B cell (primary cell): ENCODE results near the gene BAG3. TPM values are rescaled to one million over a fixed set of nuclear protein-coding genes. Genes with fewer than 3 reads are reported as not detected.

Experiments
- ATAC-seq: fragments of 200-7000 bp; cut with Tn5 transposase; one replicate; pipeline ENCODE4 v1.10.0; 2021; ENCODE audit warnings: low read depth, mild to moderate bottlenecking, moderate number of reproducible peaks, moderate library complexity
- CTCF ChIA-PET: fragments of 350-600 bp; sonication (Branson Sonifier 250); formaldehyde crosslinking; loops from one replicate; lab custom pipeline; 2021; ENCODE audit warnings: antibody characterized with exemption, inconsistent platforms; lab: Charles Lee
- POLR2A ChIA-PET: fragments of 350-600 bp; sonication (Branson Sonifier 250); formaldehyde crosslinking; loops from one replicate; lab custom pipeline; 2021; ENCODE audit warnings: antibody characterized with exemption; lab: Charles Lee
- DNase-seq: peaks from one replicate; pipeline ENCODE4 v3.0.0; 2013
- H2AFZ ChIP-seq: 2 replicates; pipeline ENCODE4 v1.6.1; 2012; ENCODE audit warnings: mild to moderate bottlenecking, low read depth, low read length; ENCODE audit not compliant: insufficient read depth, poor library complexity, severe bottlenecking
- H3K27ac ChIP-seq, 2 donors: 1 replicate in 1 of 2; 2 replicates in 1 of 2; pipeline ENCODE4 v1.5.1; 2012 to 2013; ENCODE audit warnings: low read length in 2 of 2, mild to moderate bottlenecking in 2 of 2, moderate library complexity in 1 of 2
- H3K27me3 ChIP-seq, 4 experiments: fragments of 200-600 bp in 1 of 4; sonication (generic) in 1 of 4; replicated peaks in 1 of 4; 1 replicate in 2 of 4; 2 replicates in 2 of 4; pipeline versions ENCODE4 v1.6.1 to v1.7.0; 2013 to 2016; ENCODE audit warnings: low read length in 3 of 4, mild to moderate bottlenecking in 2 of 4, mixed read lengths in 1 of 4, moderate library complexity in 1 of 4; ENCODE audit not compliant: insufficient read depth in 4 of 4, control insufficient read depth in 3 of 4; ENCODE audit errors: control extremely low read depth in 1 of 4
- H3K36me3 ChIP-seq, 2 experiments: replicated peaks in 1 of 2; 1 replicate in 1 of 2; 2 replicates in 1 of 2; pipeline versions ENCODE4 v1.6.1 to v1.7.1; 2013; ENCODE audit warnings: low read length in 1 of 2; ENCODE audit not compliant: insufficient read depth in 2 of 2, control insufficient read depth in 1 of 2; ENCODE audit errors: control extremely low read depth in 1 of 2, extremely low read depth in 1 of 2
- H3K4me1 ChIP-seq, 2 donors: fragments of 200-600 bp in 1 of 2; sonication (generic) in 1 of 2; 1 replicate in 1 of 2; 2 replicates in 1 of 2; pipeline versions ENCODE4 v1.5.1 to v1.6.1; 2013 to 2017; ENCODE audit warnings: low read length in 2 of 2; ENCODE audit not compliant: control insufficient read depth in 2 of 2, insufficient read depth in 2 of 2
- H3K4me2 ChIP-seq: replicated peaks from 2 replicates; pipeline ENCODE3; 2012; ENCODE audit warnings: mild to moderate bottlenecking, low read depth, low read length; ENCODE audit not compliant: poor library complexity, severe bottlenecking
- H3K4me3 ChIP-seq, 5 experiments: fragments of 200-600 bp in 1 of 5; sonication (generic) in 1 of 5; 1 replicate in 3 of 5; 2 replicates in 2 of 5; pipeline versions ENCODE4 v1.5.1 to v1.7.0; 2011 to 2016; ENCODE audit warnings: low read length in 4 of 5, mild to moderate bottlenecking in 4 of 5, low read depth in 2 of 5, control low read depth in 1 of 5, moderate library complexity in 1 of 5; ENCODE audit not compliant: insufficient read depth in 1 of 5; ENCODE audit errors: control extremely low read depth in 1 of 5, extremely low read depth in 1 of 5
- H3K79me2 ChIP-seq: fragments of 200-600 bp; sonication (generic); one replicate; pipeline ENCODE4 v1.6.0; 2016; ENCODE audit warnings: low read length; ENCODE audit not compliant: control insufficient read depth, insufficient read depth
- H3K9ac ChIP-seq: fragments of 200-600 bp; sonication (generic); 2 replicates; pipeline ENCODE4 v1.6.1; 2017; ENCODE audit warnings: mild to moderate bottlenecking, low read length, moderate library complexity
- H3K9me3 ChIP-seq, 3 donors: one replicate each; pipeline versions ENCODE4 v1.6.1 to v1.7.1; 2013; ENCODE audit warnings: low read length in 2 of 3; ENCODE audit not compliant: control insufficient read depth in 2 of 3, insufficient read depth in 1 of 3; ENCODE audit errors: control extremely low read depth in 1 of 3
- H4K20me1 ChIP-seq: 2 replicates; pipeline ENCODE4 v1.6.0; 2012; ENCODE audit warnings: mild to moderate bottlenecking, low read length; ENCODE audit not compliant: insufficient read depth, control insufficient read depth, poor library complexity, severe bottlenecking
- H3K27ac Mint-ChIP-seq: one replicate; pipeline ENCODE4 v1.8.0; 2021; ENCODE audit warnings: mixed read lengths
- H3K27me3 Mint-ChIP-seq: one replicate; pipeline ENCODE4 v1.8.0; 2021; ENCODE audit warnings: mixed read lengths
- H3K4me1 Mint-ChIP-seq: one replicate; pipeline ENCODE4 v1.8.0; 2021; ENCODE audit warnings: mixed read lengths
- H3K4me3 Mint-ChIP-seq: one replicate; pipeline ENCODE4 v1.8.0; 2021; ENCODE audit warnings: mixed read lengths
- H3K9me3 Mint-ChIP-seq: one replicate; pipeline ENCODE4 v1.8.0; 2022; ENCODE audit warnings: mixed read lengths; ENCODE audit not compliant: insufficient read depth
- EZH2 ChIP-seq: IDR thresholded peaks from 2 replicates; pipeline ENCODE4 v1.6.1; 2012; ENCODE audit warnings: borderline replicate concordance, low read depth, mild to moderate bottlenecking, moderate library complexity, low read length; ENCODE audit not compliant: insufficient read depth, poor library complexity, severe bottlenecking
- WGBS: methylation state at CpG from one replicate; pipeline ENCODE4 v1.1.5; 2013; ENCODE audit warnings: missing lambda C conversion rate; ENCODE audit not compliant: insufficient coverage; 5-methylcytosine and 5-hydroxymethylcytosine counted together
- intact Hi-C: fragments of 100-400 bp; cut with micrococcal nuclease; formaldehyde crosslinking; loops from one replicate; pipeline ENCODE4 v1.10.0; 2022
- polyA plus RNA-seq: library from polyadenylated mRNA; depleted of rRNA; stranded (reverse); fragments of >200 nt; gene quantifications from 2 replicates; pipeline ENCODE4 v1.2.3, GENCODE V29; 2012
- total RNA-seq, 2 donors: library from RNA; stranded (reverse); fragments of 120-200 nt in 1 of 2; gene quantifications; 1 replicate in 1 of 2; 2 replicates in 1 of 2; pipeline versions ENCODE4 v1.2.3 to v1.2.4, GENCODE V29; 2013 to 2022
- TF ChIP-seq, protein P1 (sequence below): fragments of 200-600 bp; IDR thresholded peaks from one replicate; pipeline ENCODE4 v1.8.0; 2022; ENCODE audit warnings: antibody characterized with exemption, mild to moderate bottlenecking

Gene BAG3
- total and polyA plus RNA-seq, 2 donors (not counting 1 experiment from before 2014, with no cell fraction given) = 3.9 to 7.4 TPM

DNA sequence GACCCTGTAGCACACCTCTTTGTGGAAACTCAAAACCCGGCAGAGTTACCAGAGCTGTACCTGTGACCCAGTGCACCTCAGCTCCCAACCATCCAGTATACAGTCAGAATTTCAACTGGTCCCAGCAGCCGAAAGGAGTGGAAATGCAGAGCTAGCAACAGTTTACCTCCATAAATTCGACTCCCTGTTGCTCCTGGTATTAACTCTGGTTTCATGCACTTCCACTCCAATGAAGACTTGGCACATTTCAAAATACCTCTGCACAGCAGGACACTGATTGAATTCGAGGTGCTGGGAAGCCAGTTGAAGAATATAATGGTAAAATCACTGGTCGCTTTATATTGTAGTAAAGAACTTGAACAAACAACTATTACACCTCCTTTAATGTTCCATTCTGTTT is 36.5 kb upstream of the BAG3 start:
- no peak for DNase-seq
- no peak overlapping the region for H3K9ac ChIP-seq
- no peaks in the 10 kb centered on the region for H3K4me1 ChIP-seq
- no peak for ATAC-seq
- intact Hi-C loops = no loop called here
- no peak for TF ChIP-seq EZH2
- TF ChIP-seq, protein P1, sequence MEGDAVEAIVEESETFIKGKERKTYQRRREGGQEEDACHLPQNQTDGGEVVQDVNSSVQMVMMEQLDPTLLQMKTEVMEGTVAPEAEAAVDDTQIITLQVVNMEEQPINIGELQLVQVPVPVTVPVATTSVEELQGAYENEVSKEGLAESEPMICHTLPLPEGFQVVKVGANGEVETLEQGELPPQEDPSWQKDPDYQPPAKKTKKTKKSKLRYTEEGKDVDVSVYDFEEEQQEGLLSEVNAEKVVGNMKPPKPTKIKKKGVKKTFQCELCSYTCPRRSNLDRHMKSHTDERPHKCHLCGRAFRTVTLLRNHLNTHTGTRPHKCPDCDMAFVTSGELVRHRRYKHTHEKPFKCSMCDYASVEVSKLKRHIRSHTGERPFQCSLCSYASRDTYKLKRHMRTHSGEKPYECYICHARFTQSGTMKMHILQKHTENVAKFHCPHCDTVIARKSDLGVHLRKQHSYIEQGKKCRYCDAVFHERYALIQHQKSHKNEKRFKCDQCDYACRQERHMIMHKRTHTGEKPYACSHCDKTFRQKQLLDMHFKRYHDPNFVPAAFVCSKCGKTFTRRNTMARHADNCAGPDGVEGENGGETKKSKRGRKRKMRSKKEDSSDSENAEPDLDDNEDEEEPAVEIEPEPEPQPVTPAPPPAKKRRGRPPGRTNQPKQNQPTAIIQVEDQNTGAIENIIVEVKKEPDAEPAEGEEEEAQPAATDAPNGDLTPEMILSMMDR = no peak
- Mint-ChIP-seq H3K4me1 (peaks cover 2% of the 10 kb centered on the region), H3K4me3 (no peak overlapping the region), H3K27ac (no peak overlapping the region), H3K27me3 (peaks cover 5% of the 10 kb centered on the region), H3K9me3 (peaks cover 2% of the 10 kb centered on the region)
- CTCF ChIA-PET = no interaction called here
- H2AFZ ChIP-seq = no peak overlapping the region
- H3K27ac ChIP-seq = no peak overlapping the region
- no peaks in the 10 kb centered on the region for H4K20me1 ChIP-seq
- 100% methylated on average over 2 of the region's 5 CpGs for WGBS
- no peaks in the 10 kb centered on the region for H3K27me3 ChIP-seq
- no peak overlapping the region for H3K4me3 ChIP-seq
- no peaks in the 10 kb centered on the region for H3K9me3 ChIP-seq
- no peaks in the 10 kb centered on the region for H3K36me3 ChIP-seq
- H3K4me2 ChIP-seq = no peak overlapping the region
- POLR2A ChIA-PET = no interaction called here
- H3K79me2 ChIP-seq = no peaks in the 10 kb centered on the region

DNA sequence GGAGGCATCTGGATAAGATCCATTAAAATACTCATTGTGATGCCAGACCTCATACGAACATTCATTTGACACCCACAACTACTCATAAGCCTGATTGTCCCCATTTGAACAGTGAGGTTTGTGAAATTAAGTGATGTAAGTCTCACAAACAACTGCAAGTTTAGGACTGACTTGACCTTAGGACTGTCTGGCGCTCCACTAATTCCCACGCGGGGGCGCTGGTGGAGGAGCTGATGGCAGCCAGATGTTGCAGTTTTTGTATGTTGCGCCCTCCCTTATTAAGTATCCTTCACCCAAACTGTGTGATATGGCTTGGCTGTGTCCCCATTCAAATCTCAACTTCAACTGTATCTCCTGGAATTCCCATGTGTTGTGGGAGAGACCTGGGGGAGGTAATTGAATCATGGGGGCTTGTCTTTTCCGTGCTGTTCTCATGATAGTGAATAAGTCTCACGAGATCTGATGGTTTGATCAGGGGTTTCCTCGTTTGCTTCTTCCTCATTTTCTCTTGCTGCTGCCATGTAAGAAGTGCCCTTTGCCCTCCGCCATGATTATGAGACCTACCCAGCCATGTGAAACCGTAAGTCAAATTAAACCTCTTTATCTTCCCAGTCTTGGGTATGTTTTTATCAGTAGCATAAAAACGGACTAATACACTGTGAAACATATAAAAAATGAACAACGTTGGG is 34.2 kb upstream of the BAG3 start:
- H2AFZ ChIP-seq = no peak overlapping the region
- H3K4me3 ChIP-seq = no peak overlapping the region
- no peak for TF ChIP-seq EZH2
- no peaks in the 10 kb centered on the region for H3K79me2 ChIP-seq
- 76% methylated on average over 4 of the region's 13 CpGs for WGBS
- H3K4me2 ChIP-seq = no peak overlapping the region
- no peak for ATAC-seq
- no peaks in the 10 kb centered on the region for H3K9me3 ChIP-seq
- H3K9ac ChIP-seq = no peak overlapping the region
- CTCF ChIA-PET = no interaction called here
- Mint-ChIP-seq H3K27ac (no peak overlapping the region), H3K4me1 (peaks cover 2% of the 10 kb centered on the region), H3K27me3 (no peaks in the 10 kb centered on the region), H3K4me3 (no peak overlapping the region), H3K9me3 (no peaks in the 10 kb centered on the region)
- H3K27ac ChIP-seq = no peak overlapping the region
- POLR2A ChIA-PET = no interaction called here
- H3K4me1 ChIP-seq = no peaks in the 10 kb centered on the region
- no peaks in the 10 kb centered on the region for H3K36me3 ChIP-seq
- DNase-seq = no peak
- no peaks in the 10 kb centered on the region for H4K20me1 ChIP-seq
- no peaks in the 10 kb centered on the region for H3K27me3 ChIP-seq
- intact Hi-C loops = no loop called here
